ENCODE results near the gene SLC6A17. TPM values are rescaled to one million over a fixed set of nuclear protein-coding genes. Genes with fewer than 3 reads are reported as not detected.

Gene SLC6A17
- total and polyA plus RNA-seq, 2 donors (not counting 3 experiments of a cell fraction or from before 2014, with no cell fraction given): 0.03 TPM; not detected in 1

- Histone ChIP-seq H3K4me3 (replicated peaks in 1 of 3; ENCODE audit: insufficient read depth in 1 of 3, low read depth in 1 of 3, low read length in 3 of 3) (no peak overlapping the region), H3K79me2 (ENCODE audit: control insufficient read depth, insufficient read depth, low read length) (no peaks in the 10 kb centered on the region), H3K36me3 (ENCODE audit: control insufficient read depth in 2 of 2, extremely low read depth in 1 of 2, insufficient read depth in 2 of 2, low read length in 2 of 2) (no peaks in the 10 kb centered on the region), H3K9me3 (replicated peaks; ENCODE audit: control insufficient read depth, insufficient read depth, low read length) (no peaks in the 10 kb centered on the region), H3K9me1 (replicated peaks; ENCODE audit: control insufficient read depth, extremely low read depth, insufficient read depth, low read length) (no peaks in the 10 kb centered on the region), H3K9ac (replicated peaks; ENCODE audit: extremely low read depth, insufficient read depth, low read length) (no peak overlapping the region), H3K27me3 (ENCODE audit: control insufficient read depth in 2 of 2, insufficient read depth in 2 of 2, low read length in 2 of 2) (no peaks in the 10 kb centered on the region), H4K20me1 (replicated peaks; ENCODE audit: control insufficient read depth, extremely low read depth, insufficient read depth, low read length) (no peaks in the 10 kb centered on the region), H3K4me1 (ENCODE audit: control insufficient read depth, extremely low read depth, insufficient read depth, low read length) (peaks cover 19% of the 10 kb centered on the region), H2AFZ (ENCODE audit: low read depth, low read length) (no peak overlapping the region), H3K4me2 (ENCODE audit: insufficient read depth, low read length) (no peak overlapping the region), H3K27ac (ENCODE audit: insufficient read depth, low read depth, low read length) (no peak overlapping the region)
- POLR2A ChIA-PET: no interaction called here
- TF ChIP-seq MYC (IDR thresholded peaks at IDR 0.05; ENCODE audit: low read depth, low read length) (no peak), EZH2 (IDR thresholded peaks at IDR 0.05; ENCODE audit: borderline replicate concordance, low read depth, low read length, severe bottlenecking) (no peak), POLR2A (IDR thresholded peaks at IDR 0.05; ENCODE audit: low read depth, low read length) (no peak)
- no TSS peak for BruUV-seq (replicated peaks)
- FAIRE-seq: no peak
- CTCF ChIA-PET: interaction anchor here (1.8 to 2.5 kb wide), 2 partner anchors 69 to 253 kb away, joined by 6 to 10 read pairs; no protein-coding TSS in a partner anchor
- DNase-seq (ENCODE audit: low read depth, low spot score): no peak
- dilution Hi-C loops (cut with MboI; ENCODE audit: extremely low pct_ligation_motif_present, low sequenced_read_pairs): no loop called here
- intact Hi-C loops (cut with micrococcal nuclease): no loop called here
These were observed 93.3 kb downstream of the SLC6A17 start for GRCh38 chr1:110243574-110243973.

GRCh38 chr1:110245876-110246620 is 95.8 kb downstream of the SLC6A17 start:
- Histone ChIP-seq H3K4me3 (replicated peaks in 1 of 3; ENCODE audit: insufficient read depth in 1 of 3, low read depth in 1 of 3, low read length in 3 of 3) (no peak overlapping the region), H3K79me2 (ENCODE audit: control insufficient read depth, insufficient read depth, low read length) (no peaks in the 10 kb centered on the region), H4K20me1 (replicated peaks; ENCODE audit: control insufficient read depth, extremely low read depth, insufficient read depth, low read length) (no peaks in the 10 kb centered on the region), H3K27ac (ENCODE audit: insufficient read depth, low read depth, low read length) (no peak overlapping the region), H3K9me1 (replicated peaks; ENCODE audit: control insufficient read depth, extremely low read depth, insufficient read depth, low read length) (no peaks in the 10 kb centered on the region), H3K4me1 (ENCODE audit: control insufficient read depth, extremely low read depth, insufficient read depth, low read length) (peaks cover 5% of the 10 kb centered on the region), H3K9ac (replicated peaks; ENCODE audit: extremely low read depth, insufficient read depth, low read length) (no peak overlapping the region), H3K9me3 (replicated peaks; ENCODE audit: control insufficient read depth, insufficient read depth, low read length) (no peaks in the 10 kb centered on the region), H3K27me3 (ENCODE audit: control insufficient read depth in 2 of 2, insufficient read depth in 2 of 2, low read length in 2 of 2) (no peaks in the 10 kb centered on the region), H3K4me2 (ENCODE audit: insufficient read depth, low read length) (no peak overlapping the region), H2AFZ (ENCODE audit: low read depth, low read length) (no peak overlapping the region), H3K36me3 (ENCODE audit: control insufficient read depth in 2 of 2, extremely low read depth in 1 of 2, insufficient read depth in 2 of 2, low read length in 2 of 2) (no peaks in the 10 kb centered on the region)
- no peak for DNase-seq (ENCODE audit: low read depth, low spot score)
- BruUV-seq (replicated peaks): no TSS peak
- CTCF ChIA-PET: interaction anchor here (1.2 to 2.8 kb wide), 4 partner anchors 30 to 66 kb away, joined by 3 to 17 read pairs (median 6); no protein-coding TSS in a partner anchor
- dilution Hi-C loops (cut with MboI; ENCODE audit: extremely low pct_ligation_motif_present, low sequenced_read_pairs) (no loop called here), intact Hi-C loops (cut with micrococcal nuclease) (no loop called here)
- TF ChIP-seq POLR2AphosphoS5 (IDR thresholded peaks at IDR 0.05; ENCODE audit: insufficient read depth, low read depth, low read length) (no peak), EZH2 (IDR thresholded peaks at IDR 0.05; ENCODE audit: borderline replicate concordance, low read depth, low read length, severe bottlenecking) (no peak), FOS (IDR thresholded peaks at IDR 0.05; ENCODE audit: borderline replicate concordance, insufficient read depth, low read length) (no peak), JUN (IDR thresholded peaks at IDR 0.05; ENCODE audit: borderline replicate concordance, insufficient read depth, insufficient read length, low read depth) (no peak), MYC (IDR thresholded peaks at IDR 0.05; ENCODE audit: low read depth, low read length) (no peak), GATA2 (IDR thresholded peaks at IDR 0.05; ENCODE audit: insufficient read depth, insufficient read length, low read depth, low read length) (no peak), MAX (IDR thresholded peaks at IDR 0.05; ENCODE audit: insufficient read depth, insufficient read length) (no peak), POLR2A (IDR thresholded peaks at IDR 0.05; ENCODE audit: low read depth, low read length) (no peak), CTCF (IDR thresholded peaks at IDR 0.05; ENCODE audit: extremely low read depth in 1 of 2, insufficient read depth in 1 of 2, low read depth in 1 of 2, low read length in 2 of 2) (no peak)
- FAIRE-seq: no peak
- POLR2A ChIA-PET: no interaction called here
